Rectal smooth muscle tissue (tissue), 1 donor: ENCODE measurements around the gene LYPD3.
"Not testable (repeated sequence)": the region's sequence is repeated elsewhere in the genome, so short reads cannot be mapped to it uniquely, and the experiment has no call there.

Experiments
- H3K27ac ChIP-seq: one replicate; pipeline ENCODE4 v1.7.0; 2013; ENCODE audit warnings: low read depth, low read length, inconsistent platforms
- H3K27me3 ChIP-seq: one replicate; pipeline ENCODE4 v1.7.0; 2013; ENCODE audit warnings: low read length; ENCODE audit not compliant: control insufficient read depth, insufficient read depth
- H3K36me3 ChIP-seq: one replicate; pipeline ENCODE4 v1.7.0; 2013; ENCODE audit warnings: low read length; ENCODE audit not compliant: control insufficient read depth, insufficient read depth
- H3K4me1 ChIP-seq: one replicate; pipeline ENCODE4 v1.7.0; 2013; ENCODE audit warnings: low read length; ENCODE audit not compliant: control insufficient read depth, insufficient read depth
- H3K4me3 ChIP-seq: one replicate; pipeline ENCODE4 v1.7.0; 2013; ENCODE audit warnings: low read length
- H3K9ac ChIP-seq: one replicate; pipeline ENCODE4 v1.7.0; 2013; ENCODE audit warnings: low read length

LYPD3 gene

GRCh38 chr19:43455321-43456113, 9.9 kb downstream of the LYPD3 start:
- Histone ChIP-seq H3K4me3 (no peak overlapping the region), H3K27ac (no peak overlapping the region), H3K4me1 (no peaks in the 10 kb centered on the region), H3K27me3 (no peaks in the 10 kb centered on the region), H3K36me3 (no peaks in the 10 kb centered on the region), H3K9ac (no peak overlapping the region)

GRCh38 chr19:43454031-43454430, 11.4 kb downstream of the LYPD3 start:
- H3K9ac ChIP-seq, result no peak overlapping the region
- H3K27me3 ChIP-seq, result no peaks in the 10 kb centered on the region
- H3K36me3 ChIP-seq, result no peaks in the 10 kb centered on the region
- H3K4me1 ChIP-seq, result no peaks in the 10 kb centered on the region
- H3K4me3 ChIP-seq, result no peak overlapping the region
- H3K27ac ChIP-seq, result no peak overlapping the region

- H3K27me3 ChIP-seq, result no peaks in the 10 kb centered on the region
- no peak overlapping the region for H3K27ac ChIP-seq
- no peak overlapping the region for H3K4me3 ChIP-seq
- no peak overlapping the region for H3K9ac ChIP-seq
- H3K4me1 ChIP-seq, result no peaks in the 10 kb centered on the region
- H3K36me3 ChIP-seq, result no peaks in the 10 kb centered on the region
Measured at GRCh38 chr19:43452582-43452981, 12.8 kb downstream of the LYPD3 start.

- no peaks in the 10 kb centered on the region for H3K36me3 ChIP-seq
- no peaks in the 10 kb centered on the region for H3K4me1 ChIP-seq
- no peaks in the 10 kb centered on the region for H3K27me3 ChIP-seq
- no peak overlapping the region for H3K4me3 ChIP-seq
- no peak overlapping the region for H3K9ac ChIP-seq
- H3K27ac ChIP-seq, result no peak overlapping the region
Measured at GRCh38 chr19:43450545-43450997, 14.8 kb downstream of the LYPD3 start.

GRCh38 chr19:43447655-43448054, 17.8 kb downstream of the LYPD3 start:
- H3K27me3 ChIP-seq, result no peaks in the 10 kb centered on the region
- H3K4me3 ChIP-seq, result no peak overlapping the region
- no peaks in the 10 kb centered on the region for H3K4me1 ChIP-seq
- no peaks in the 10 kb centered on the region for H3K36me3 ChIP-seq
- H3K27ac ChIP-seq, result no peak overlapping the region
- H3K9ac ChIP-seq, result no peak overlapping the region

GRCh38 chr19:43446746-43447489, 18.5 kb downstream of the LYPD3 start:
- H3K36me3 ChIP-seq, result no peaks in the 10 kb centered on the region

GRCh38 chr19:43445426-43445825, 20.0 kb downstream of the LYPD3 start:
- no peak overlapping the region for H3K4me3 ChIP-seq
- H3K27me3 ChIP-seq, result no peaks in the 10 kb centered on the region
- no peaks in the 10 kb centered on the region for H3K4me1 ChIP-seq
- no peak overlapping the region for H3K27ac ChIP-seq
- H3K36me3 ChIP-seq, result no peaks in the 10 kb centered on the region
- no peak overlapping the region for H3K9ac ChIP-seq

More at GRCh38 chr19:43446746-43447489, 18.5 kb downstream of the LYPD3 start:
- H3K4me1 ChIP-seq, result no peaks in the 10 kb centered on the region
- H3K4me3 ChIP-seq, result no peak overlapping the region
- H3K27ac ChIP-seq, result no peak overlapping the region
- no peaks in the 10 kb centered on the region for H3K27me3 ChIP-seq
- no peak overlapping the region for H3K9ac ChIP-seq

GRCh38 chr19:43444531-43445287, 20.7 kb downstream of the LYPD3 start:
- no peaks in the 10 kb centered on the region for H3K4me1 ChIP-seq
- H3K4me3 ChIP-seq, result no peak overlapping the region
- H3K27me3 ChIP-seq, result no peaks in the 10 kb centered on the region
- H3K36me3 ChIP-seq, result no peaks in the 10 kb centered on the region
- H3K27ac ChIP-seq, result no peak overlapping the region
- H3K9ac ChIP-seq, result no peak overlapping the region

GRCh38 chr19:43444091-43444490, 21.3 kb downstream of the LYPD3 start:
- not testable (repeated sequence) for H3K36me3 ChIP-seq, H3K27me3 ChIP-seq, H3K4me3 ChIP-seq, H3K9ac ChIP-seq, H3K27ac ChIP-seq, H3K4me1 ChIP-seq

- Histone ChIP-seq H3K9ac (no peak overlapping the region), H3K27ac (no peak overlapping the region), H3K36me3 (no peaks in the 10 kb centered on the region), H3K4me3 (no peak overlapping the region), H3K4me1 (no peaks in the 10 kb centered on the region), H3K27me3 (no peaks in the 10 kb centered on the region)
Measured at GRCh38 chr19:43441716-43442115, 23.7 kb downstream of the LYPD3 start.

- Histone ChIP-seq H3K27ac (no peak overlapping the region), H3K27me3 (no peaks in the 10 kb centered on the region), H3K9ac (no peak overlapping the region)
Measured at GRCh38 chr19:43439709-43440063, 25.7 kb downstream of the LYPD3 start.

GRCh38 chr19:43439032-43439708, 26.2 kb downstream of the LYPD3 start:
- Histone ChIP-seq H3K4me1 (no peaks in the 10 kb centered on the region), H3K27ac (no peak overlapping the region), H3K27me3 (no peaks in the 10 kb centered on the region), H3K9ac (no peak overlapping the region), H3K4me3 (no peak overlapping the region), H3K36me3 (no peaks in the 10 kb centered on the region)

More at GRCh38 chr19:43439709-43440063, 25.7 kb downstream of the LYPD3 start:
- no peak overlapping the region for H3K4me3 ChIP-seq
- no peaks in the 10 kb centered on the region for H3K4me1 ChIP-seq
- no peaks in the 10 kb centered on the region for H3K36me3 ChIP-seq
